Measurements from ENCODE around the gene SYT17. TPM values are rescaled to one million over a fixed set of nuclear protein-coding genes. Genes with fewer than 3 reads are reported as not detected.

Gene SYT17
- total and polyA plus RNA-seq, 10 of the 15 experiments (the other 5 are each of a cell fraction or from before 2014, with no cell fraction given) = 3.7 to 12.3 (median 5.0) TPM

GRCh38 chr16:19265380-19265930, 97.4 kb downstream of the SYT17 start (continued):
- TF ChIP-seq BCL3 (IDR thresholded peaks at IDR 0.05; ENCODE audit: borderline replicate concordance, insufficient read depth, low read depth, low read length, poor library complexity, severe bottlenecking) (no peak), ZBTB40 (IDR thresholded peaks at IDR 0.05; ENCODE audit: borderline replicate concordance) (no peak), ETV6 (conservative IDR thresholded peaks at IDR 0.05 in 1 of 2, IDR thresholded peaks at IDR 0.05 in 1 of 2; ENCODE audit: borderline replicate concordance in 1 of 2, low read depth in 1 of 2) (no peak)

GRCh38 chr16:19266774-19267173, 98.7 kb downstream of the SYT17 start:
- DNase-seq (ENCODE audit: low read depth, low spot score) (no peak), FAIRE-seq (no peak), ATAC-seq (no peak)
- intact Hi-C loops (cut with micrococcal nuclease; ENCODE audit: unreplicated experiment) = no loop called here
- ChIA-PET CTCF (no interaction called here), POLR2A (no interaction called here), RAD21 (ENCODE audit: unreplicated experiment) (no interaction called here), SMC1A (ENCODE audit: uncharacterized antibody, unreplicated experiment) (no interaction called here)
- in situ Hi-C loops (cut with MboI) = no loop called here
- peaks cover 6% of the 10 kb centered on the region; the same call in 2 of the 3 replicates for H3K9me3 ChIP-seq (replicated peaks; ENCODE audit: control insufficient read depth, insufficient read depth, low read length)
- no peaks in the 10 kb centered on the region for H3K79me2 ChIP-seq (ENCODE audit: control insufficient read depth, insufficient read depth, low read length)
- no peaks in the 10 kb centered on the region for H3K4me1 ChIP-seq (ENCODE audit: control insufficient read depth, insufficient read depth, low read length)
- no peak overlapping the region for H3K9ac ChIP-seq (ENCODE audit: control insufficient read depth, insufficient read depth, low read length)
- no peaks in the 10 kb centered on the region for H3K27me3 ChIP-seq (replicated peaks in 1 of 2; ENCODE audit: control insufficient read depth in 2 of 2, insufficient read depth in 2 of 2, low read length in 1 of 2)
- no peak overlapping the region for H3K4me3 ChIP-seq
- BruUV-seq (replicated peaks) = no TSS peak
- no peaks in the 10 kb centered on the region for H4K20me1 ChIP-seq (ENCODE audit: control insufficient read depth, insufficient read depth)
- no peaks in the 10 kb centered on the region for H3K36me3 ChIP-seq (ENCODE audit: control insufficient read depth in 2 of 2, insufficient read depth in 2 of 2, low read length in 1 of 2)
- H3K4me2 ChIP-seq (ENCODE audit: control insufficient read depth, insufficient read depth) = no peak overlapping the region
- no peak overlapping the region for H2AFZ ChIP-seq (ENCODE audit: control insufficient read depth, low read depth, low read length)
- WGBS (ENCODE audit: insufficient coverage, insufficient replicate concordance, low lambda C conversion rate, missing lambda C conversion rate) = 74% methylated on average over 10 of the region's 11 CpGs
- H3K27ac ChIP-seq (ENCODE audit: control insufficient read depth, insufficient read depth) = no peak overlapping the region
- TF ChIP-seq TARDBP (IDR thresholded peaks at IDR 0.05; ENCODE audit: borderline replicate concordance) = no peak
- TF ChIP-seq TCF12 (IDR thresholded peaks at IDR 0.05; ENCODE audit: low read depth, low read length) = no peak
- TF ChIP-seq ATF3 (IDR thresholded peaks at IDR 0.05; ENCODE audit: borderline replicate concordance, extremely low read depth, low read depth, low read length) = no peak
- no peak for TF ChIP-seq TBL1XR1 (IDR thresholded peaks at IDR 0.05; ENCODE audit: low read depth, low read length)
- TF ChIP-seq BCLAF1 (IDR thresholded peaks at IDR 0.05) = no peak
- no peak for TF ChIP-seq NKRF (conservative IDR thresholded peaks at IDR 0.05)
- no peak for TF ChIP-seq MYB (IDR thresholded peaks at IDR 0.05; ENCODE audit: borderline replicate concordance, low read depth, low read length)

All from GM12878 (cell line).